GM21786 (cell line): ENCODE results near the gene TMEM238L.

Source experiments
- ATAC-seq: cut with Tn5 transposase; IDR thresholded peaks from one replicate; pipeline ENCODE4 v1.9.1; 2021; ENCODE audit not compliant: unreplicated experiment

TMEM238L gene

DNA sequence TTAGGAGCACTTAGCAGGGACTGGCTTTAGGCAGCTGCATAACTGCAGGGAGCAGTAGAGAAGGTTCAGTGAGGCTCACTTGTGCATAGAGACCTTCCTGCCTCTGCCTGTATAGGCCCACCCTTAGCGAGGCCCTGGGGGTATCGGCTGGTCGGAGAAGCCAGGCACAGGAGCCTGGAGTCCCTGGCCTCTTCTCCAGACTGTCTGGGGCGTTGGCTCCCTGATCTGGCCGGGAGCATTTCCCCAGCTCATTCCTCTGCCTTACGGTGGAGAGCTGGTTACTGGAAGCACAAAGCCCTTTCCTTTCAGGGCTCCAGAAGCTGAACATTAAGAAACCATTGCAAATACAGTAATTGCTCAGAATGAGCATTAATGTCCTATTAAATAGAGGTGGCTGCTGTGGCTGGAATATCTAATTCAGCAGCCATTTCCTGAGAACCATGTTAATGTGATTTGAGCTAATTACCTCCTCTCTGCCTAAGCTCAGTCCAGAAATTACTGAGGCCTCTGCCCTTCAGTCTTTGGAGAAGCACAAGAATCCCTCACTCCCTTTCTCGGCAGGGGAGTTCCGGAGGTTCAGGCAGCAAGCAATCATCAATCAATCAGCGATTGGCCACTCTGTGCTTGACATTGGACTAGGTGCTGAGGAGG is 55.2 kb downstream of the TMEM238L start:
- ATAC-seq: no peak

DNA sequence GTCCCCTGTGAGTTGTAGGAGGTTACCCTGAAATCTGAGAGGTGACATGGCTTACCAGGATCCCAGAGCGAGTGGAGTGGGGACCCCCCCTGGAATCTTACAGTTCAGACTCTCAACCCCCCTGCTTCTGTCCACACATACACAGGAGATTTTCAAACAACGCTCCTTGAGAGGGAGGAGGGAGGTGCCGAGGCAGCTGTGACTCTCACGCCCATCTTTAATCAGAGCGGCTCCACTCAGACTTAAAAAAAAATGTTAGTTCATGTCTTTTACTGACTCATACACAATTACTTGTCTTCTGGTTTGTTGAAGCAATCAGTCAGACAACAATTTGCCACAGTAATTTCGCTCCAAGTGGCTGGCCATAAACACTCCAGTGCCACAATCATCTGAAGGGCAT is 58.7 kb downstream of the TMEM238L start:
- ATAC-seq: no peak
